Upper lobe of left lung (tissue), 4 donors: ENCODE results near the gene PTPRD.

Source experiments
- POLR2A ChIP-seq, 4 donors: fragments of 450-650 bp; IDR thresholded peaks; one replicate each; pipeline ENCODE4 v1.5.1; 2016 to 2017; ENCODE audit warnings: antibody characterized with exemption in 4 of 4, mild to moderate bottlenecking in 2 of 4
- TF ChIP-seq, protein P1 (sequence below), 6 experiments: fragments of 450-650 bp in 4 of 6; fragments of 200-600 bp in 2 of 6; sonication (generic) in 2 of 6; IDR thresholded peaks; one replicate each; pipeline ENCODE4 v1.5.1; 2016 to 2019; ENCODE audit warnings: antibody characterized with exemption in 6 of 6

DNA sequence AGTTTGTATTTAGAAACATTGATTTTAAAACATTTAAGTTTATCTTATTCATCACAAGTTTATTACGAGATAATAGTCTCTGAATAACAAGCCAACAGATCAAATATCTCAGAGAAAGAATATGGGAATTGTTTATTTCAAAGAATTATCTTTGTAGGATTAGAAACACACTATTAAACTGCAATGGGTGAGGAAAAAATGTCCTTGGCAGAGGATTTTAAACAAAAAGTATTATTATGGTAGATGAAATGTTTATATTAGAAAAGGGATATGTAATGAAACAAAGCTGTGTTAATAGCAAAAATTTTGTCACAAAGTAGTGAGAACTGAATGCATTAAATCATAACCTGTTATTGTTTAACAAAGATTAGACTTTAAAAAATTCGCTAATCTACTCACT is 1430.4 kb downstream of the PTPRD start:
- TF ChIP-seq, protein P1, sequence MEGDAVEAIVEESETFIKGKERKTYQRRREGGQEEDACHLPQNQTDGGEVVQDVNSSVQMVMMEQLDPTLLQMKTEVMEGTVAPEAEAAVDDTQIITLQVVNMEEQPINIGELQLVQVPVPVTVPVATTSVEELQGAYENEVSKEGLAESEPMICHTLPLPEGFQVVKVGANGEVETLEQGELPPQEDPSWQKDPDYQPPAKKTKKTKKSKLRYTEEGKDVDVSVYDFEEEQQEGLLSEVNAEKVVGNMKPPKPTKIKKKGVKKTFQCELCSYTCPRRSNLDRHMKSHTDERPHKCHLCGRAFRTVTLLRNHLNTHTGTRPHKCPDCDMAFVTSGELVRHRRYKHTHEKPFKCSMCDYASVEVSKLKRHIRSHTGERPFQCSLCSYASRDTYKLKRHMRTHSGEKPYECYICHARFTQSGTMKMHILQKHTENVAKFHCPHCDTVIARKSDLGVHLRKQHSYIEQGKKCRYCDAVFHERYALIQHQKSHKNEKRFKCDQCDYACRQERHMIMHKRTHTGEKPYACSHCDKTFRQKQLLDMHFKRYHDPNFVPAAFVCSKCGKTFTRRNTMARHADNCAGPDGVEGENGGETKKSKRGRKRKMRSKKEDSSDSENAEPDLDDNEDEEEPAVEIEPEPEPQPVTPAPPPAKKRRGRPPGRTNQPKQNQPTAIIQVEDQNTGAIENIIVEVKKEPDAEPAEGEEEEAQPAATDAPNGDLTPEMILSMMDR (IDR thresholded peaks at IDR 0.05) = no peak
- TF ChIP-seq POLR2A (IDR thresholded peaks at IDR 0.05) = no peak
